Activated CD4-positive, CD25-positive, alpha-beta regulatory T cell (primary cell): ENCODE measurements around the gene VSX2.

Experiments
- DNase-seq, 4 experiments: peaks; one replicate each; lab custom pipeline; 2025; lab: John Stamatoyannopoulos, UW

VSX2 gene

GRCh38 chr14:74238974-74239847 is at the start of gene VSX2:
Gene VSX2, plus strand, starts transcription at chr14:74239449. Its CDS starts 113 bp downstream, at chr14:74239562.
- DNase-seq = no peak

GRCh38 chr14:74190927-74191575 is 48.2 kb upstream of the VSX2 start:
- no peak for DNase-seq

- no peak for DNase-seq
Measured at GRCh38 chr14:74194506-74195274, 44.6 kb upstream of the VSX2 start.

GRCh38 chr14:74195623-74196022 is 43.6 kb upstream of the VSX2 start:
- DNase-seq = no peak

- DNase-seq = no peak
Measured at GRCh38 chr14:74198441-74199234, 40.6 kb upstream of the VSX2 start.

GRCh38 chr14:74202113-74202512 is 37.1 kb upstream of the VSX2 start:
- DNase-seq = no peak

- no peak for DNase-seq
Measured at GRCh38 chr14:74203639-74204038, 35.6 kb upstream of the VSX2 start.

- no peak for DNase-seq
Measured at GRCh38 chr14:74204491-74204890, 34.8 kb upstream of the VSX2 start.

GRCh38 chr14:74205882-74206281 is 33.4 kb upstream of the VSX2 start:
- DNase-seq = no peak

- DNase-seq = no peak
Measured at GRCh38 chr14:74207943-74208342, 31.3 kb upstream of the VSX2 start.

- no peak for DNase-seq
Measured at GRCh38 chr14:74208642-74209041, 30.6 kb upstream of the VSX2 start.

GRCh38 chr14:74211945-74212580 is 27.2 kb upstream of the VSX2 start:
- DNase-seq = no peak

GRCh38 chr14:74213907-74214803 is 25.1 kb upstream of the VSX2 start:
- no peak for DNase-seq

GRCh38 chr14:74216671-74217070 is 22.6 kb upstream of the VSX2 start:
- DNase-seq = no peak

- peak; percentile 51 to 67 (median 60) for DNase-seq
Measured at GRCh38 chr14:74217672-74218448, 21.4 kb upstream of the VSX2 start.

GRCh38 chr14:74218462-74218861 is 20.8 kb upstream of the VSX2 start:
- no peak for DNase-seq

- DNase-seq = no peak
Measured at GRCh38 chr14:74219277-74220205, 19.7 kb upstream of the VSX2 start.

- no peak for DNase-seq
Measured at GRCh38 chr14:74220991-74221390, 18.3 kb upstream of the VSX2 start.
